HepG2 (cell line): Measurements from ENCODE around the gene LIN28A. TPM values are rescaled to one million over a fixed set of nuclear protein-coding genes. Genes with fewer than 3 reads are reported as not detected.
A peak's percentile ranks its signal among the peaks of the same experiment; 100 is the strongest.

Experiments used
- ATAC-seq: fragments of 200-7000 bp; cut with Tn5 transposase; 3 replicates; pipeline ENCODE4 v1.9.1; 2020; ENCODE audit warnings: mild to moderate bottlenecking, moderate library complexity
- BruUV-seq: library from RNA; stranded (reverse); fragments of 400-500 nt; replicated peaks from 2 replicates; lab custom pipeline; 2021; lab: Mats Ljungman, UMichigan
- CTCF ChIA-PET: fragments of 300-600 bp; formaldehyde crosslinking; extraction: SDS; loops from one replicate; lab custom pipeline; 2021; ENCODE audit warnings: low total read pairs, inconsistent platforms, low intra/inter-chr PET ratio; lab: Yijun Ruan, JAX
- POLR2A ChIA-PET: fragments of 350-600 bp; sonication (Branson Sonifier 250); formaldehyde crosslinking; loops from one replicate; lab custom pipeline; 2020; ENCODE audit warnings: antibody characterized with exemption, inconsistent platforms; lab: Yijun Ruan, JAX
- DNase-seq: peaks from one replicate; pipeline ENCODE4 v3.0.0-alpha.2; 2015; ENCODE audit warnings: low spot score
- FAIRE-seq: peaks from 3 replicates; lab custom pipeline; 2011; peaks lifted over from hg19 to GRCh38; lab: Jason Lieb, UNC
- H2AFZ ChIP-seq: one replicate; pipeline ENCODE4 v1.6.1; 2011; ENCODE audit warnings: low read length, inconsistent platforms
- H3K27ac ChIP-seq: fragments of 300-600 bp; 3 replicates; pipeline ENCODE4 v1.8.0; 2011; ENCODE audit warnings: mixed run types, mild to moderate bottlenecking, mixed read lengths, low read length, inconsistent platforms; ENCODE audit not compliant: insufficient read depth; ENCODE audit errors: extremely low read length
- H3K27me3 ChIP-seq, 2 experiments: fragments of 200-600 bp in 1 of 2; 2 replicates in 1 of 2; 3 replicates in 1 of 2; pipeline versions ENCODE4 v1.6.0 to v1.8.0; 2011; ENCODE audit warnings: low read length in 2 of 2, mild to moderate bottlenecking in 2 of 2, moderate library complexity in 2 of 2, inconsistent platforms in 1 of 2; ENCODE audit not compliant: insufficient read depth in 2 of 2, control insufficient read depth in 1 of 2
- H3K36me3 ChIP-seq, 2 experiments: fragments of 200-600 bp in 1 of 2; replicated peaks in 1 of 2; 2 replicates in 1 of 2; 3 replicates in 1 of 2; pipeline versions ENCODE4 v1.5.1 to v1.8.0; 2011; ENCODE audit warnings: low read length in 2 of 2, inconsistent platforms in 1 of 2; ENCODE audit not compliant: insufficient read depth in 2 of 2, control insufficient read depth in 1 of 2
- H3K4me1 ChIP-seq: 2 replicates; pipeline ENCODE4 v1.5.1; 2012; ENCODE audit warnings: low read length, inconsistent platforms; ENCODE audit not compliant: insufficient read depth
- H3K4me2 ChIP-seq: 2 replicates; pipeline ENCODE4 v1.6.0; 2011; ENCODE audit warnings: low read depth, low read length, inconsistent platforms
- H3K4me3 ChIP-seq, 3 experiments: fragments of 200-600 bp in 1 of 3; sonication (generic), shearing (Covaris generic) in 1 of 3; replicated peaks in 1 of 3; 2 replicates each; pipeline ENCODE4 v1.5.1; 2011 to 2016; ENCODE audit warnings: low read length in 3 of 3, inconsistent platforms in 2 of 3, low read depth in 2 of 3, mild to moderate bottlenecking in 2 of 3, control low read depth in 1 of 3, mixed read lengths in 1 of 3; ENCODE audit not compliant: insufficient read depth in 1 of 3
- H3K79me2 ChIP-seq: one replicate; pipeline ENCODE4 v1.6.1; 2011; ENCODE audit warnings: low read length, inconsistent platforms; ENCODE audit not compliant: insufficient read depth
- H3K9ac ChIP-seq: 2 replicates; pipeline ENCODE4 v1.6.0; 2011; ENCODE audit warnings: mild to moderate bottlenecking, low read depth, low read length, inconsistent platforms; ENCODE audit not compliant: insufficient read depth
- H3K9me3 ChIP-seq: 2 replicates; pipeline ENCODE4 v1.5.1; 2012; ENCODE audit warnings: mild to moderate bottlenecking, low read length
- H4K20me1 ChIP-seq: 2 replicates; pipeline ENCODE4 v1.6.0; 2011; ENCODE audit warnings: inconsistent platforms, mild to moderate bottlenecking, low read length, moderate library complexity; ENCODE audit not compliant: insufficient read depth
- ARID2 ChIP-seq: sonication (generic); formaldehyde crosslinking; IDR thresholded peaks from 2 replicates; pipeline ENCODE4 v1.8.1; 2022; ENCODE audit warnings: mild to moderate bottlenecking, missing genetic modification reagents, borderline replicate concordance
- HNRNPL ChIP-seq: fragments of 200-400 bp; formaldehyde crosslinking; IDR thresholded peaks from 2 replicates; pipeline ENCODE4 v1.6.1; 2017; ENCODE audit warnings: mild to moderate bottlenecking, low read depth, low read length
- TFE3 ChIP-seq: IDR thresholded peaks from 2 replicates; pipeline ENCODE4 v1.6.1; 2016
- ZBTB38 ChIP-seq: sonication (generic); formaldehyde crosslinking; IDR thresholded peaks from 2 replicates; pipeline ENCODE4 v1.5.1; 2020; ENCODE audit warnings: mild to moderate bottlenecking, missing genetic modification reagents
- ZNF280B ChIP-seq: sonication (generic); formaldehyde crosslinking; IDR thresholded peaks from 2 replicates; pipeline ENCODE4 v1.5.0; 2020; ENCODE audit warnings: missing genetic modification reagents, mild to moderate bottlenecking, borderline replicate concordance
- ZNF546 ChIP-seq: sonication (generic); formaldehyde crosslinking; conservative IDR thresholded peaks from 2 replicates; pipeline ENCODE4 v1.8.1; 2023; ENCODE audit warnings: mild to moderate bottlenecking, missing genetic modification reagents
- ZNF687 ChIP-seq: sonication (generic); formaldehyde crosslinking; IDR thresholded peaks from 2 replicates; pipeline ENCODE4 v1.5.1; 2020; ENCODE audit warnings: mild to moderate bottlenecking, missing genetic modification reagents, moderate library complexity
- ZSCAN31 ChIP-seq: sonication (generic); formaldehyde crosslinking; IDR thresholded peaks from 2 replicates; pipeline ENCODE4 v1.5.0; 2020; ENCODE audit warnings: low read depth, mild to moderate bottlenecking, missing genetic modification reagents
- WGBS: methylation state at CpG from one replicate; pipeline ENCODE4 v1.1.6; 2017; ENCODE audit warnings: low lambda C conversion rate; 5-methylcytosine and 5-hydroxymethylcytosine counted together
- in situ Hi-C: cut with HindIII; loops from 2 replicates; pipeline ENCODE4 v1.10.0; 2017; ENCODE audit warnings: low pct_unique_long_range_greater_than_20kb; ENCODE audit not compliant: extremely low pct_ligation_motif_present
- intact Hi-C: fragments of 100-400 bp; cut with micrococcal nuclease; formaldehyde crosslinking; loops from one replicate; pipeline ENCODE4 v1.10.0; 2022; ENCODE audit not compliant: unreplicated experiment
- polyA plus RNA-seq, 8 experiments: library from polyadenylated mRNA; depleted of rRNA in 3 of 8; stranded (reverse) in 7 of 8; unstranded in 1 of 8; fragments of >200 nt; fragmentation: Illumina TruSeq in 4 of 8; extraction: Trizol in 4 of 8; gene quantifications; 2 replicates each; pipeline versions ENCODE4 v1.2.1 to v1.2.3, GENCODE V29; 2011 to 2016; ENCODE audit warnings: low read depth in 4 of 8, missing spikeins in 1 of 8, mixed read lengths in 1 of 8; ENCODE audit not compliant: insufficient read depth in 1 of 8
- total RNA-seq, 5 experiments: library from RNA; depleted of rRNA; stranded (reverse); fragments of >200 nt; fragmentation: Illumina TruSeq; extraction: Trizol; gene quantifications; 2 replicates each; pipeline ENCODE4 v1.2.3, GENCODE V29; 2016; ENCODE audit warnings: low read depth in 1 of 5

LIN28A gene
- total and polyA plus RNA-seq, 2 of the 13 experiments (the other 11 are each of a cell fraction or from before 2014, with no cell fraction given): not detected

GRCh38 chr1:26361605-26362122, 49.0 kb upstream of the LIN28A start:
- Histone ChIP-seq H3K4me3 (no peak overlapping the region), H3K4me1 (peaks cover 78% of the 10 kb centered on the region), H3K79me2 (no peaks in the 10 kb centered on the region), H3K36me3 (no peaks in the 10 kb centered on the region), H3K27ac (no peak overlapping the region), H3K4me2 (no peak overlapping the region), H3K9ac (no peak overlapping the region), H3K9me3 (no peaks in the 10 kb centered on the region), H3K27me3 (no peaks in the 10 kb centered on the region), H2AFZ (no peak overlapping the region), H4K20me1 (no peaks in the 10 kb centered on the region)
- no peak for ATAC-seq
- FAIRE-seq: no peak
- no TSS peak for BruUV-seq
- CTCF ChIA-PET: interaction anchor here (3.0 to 4.0 kb wide), 2 partner anchors 40 to 76 kb away, joined by 26 to 51 read pairs; no protein-coding TSS in a partner anchor
- intact Hi-C loops: loop anchor here (2.0 kb wide), 1 partner anchor 41 kb away; no protein-coding TSS in a partner anchor
- in situ Hi-C loops: loop anchor here (5.0 kb wide), 2 partner anchors 39 to 74 kb away; no protein-coding TSS in a partner anchor
- TF ChIP-seq ZBTB38 (no peak), ZNF546 (CRISPR knock-in tag) (no peak), ZNF280B (CRISPR knock-in tag) (no peak), HNRNPL (peak; percentile 59; the same call in 1 of the 2 replicates), ZNF687 (peak; percentile 36; the same call in 1 of the 2 replicates), ZSCAN31 (CRISPR knock-in tag) (no peak), ARID2 (no peak), TFE3 (CRISPR knock-in tag) (no peak)
- POLR2A ChIA-PET: interaction anchor here (1.9 kb wide), 1 partner anchor 11 kb away, joined by 13 read pairs; no protein-coding TSS in a partner anchor
- WGBS: 84% methylated on average over 12 of the region's 12 CpGs
- DNase-seq: no peak
